Upper lobe of left lung (tissue), 6 donors: ENCODE results near the gene AR. TPM values are rescaled to one million over a fixed set of nuclear protein-coding genes. Genes with fewer than 3 reads are reported as not detected.

Source experiments
- ATAC-seq, 2 donors: fragments of 200-7000 bp; cut with Tn5 transposase; one replicate each; pipeline ENCODE4 v1.9.1; 2022; ENCODE audit warnings: mild to moderate bottlenecking in 2 of 2, moderate library complexity in 2 of 2; ENCODE audit not compliant: low FRiP score in 2 of 2
- DNase-seq, 2 donors: peaks; one replicate each; pipeline ENCODE4 v3.0.0-alpha.2; 2019 to 2020
- H3K27ac ChIP-seq, 4 donors: fragments of 200-600 bp; sonication (generic); one replicate each; pipeline ENCODE4 v1.5.1; 2016 to 2019
- H3K27me3 ChIP-seq, 4 donors: fragments of 200-600 bp; sonication (generic); one replicate each; pipeline ENCODE4 v1.5.1; 2017 to 2019
- H3K36me3 ChIP-seq, 4 donors: fragments of 200-600 bp; sonication (generic); one replicate each; pipeline ENCODE4 v1.5.1; 2016 to 2019
- H3K4me1 ChIP-seq, 4 donors: fragments of 200-600 bp; sonication (generic); one replicate each; pipeline ENCODE4 v1.5.1; 2018 to 2019
- H3K4me3 ChIP-seq, 4 donors: fragments of 200-600 bp; sonication (generic); one replicate each; pipeline ENCODE4 v1.5.1; 2017 to 2019; ENCODE audit warnings: mild to moderate bottlenecking in 2 of 4, moderate library complexity in 1 of 4
- H3K9me3 ChIP-seq, 4 donors: fragments of 200-600 bp; sonication (generic); one replicate each; pipeline ENCODE4 v1.5.1; 2018 to 2019
- EP300 ChIP-seq, 4 donors: sonication (generic); formaldehyde crosslinking; IDR thresholded peaks; one replicate each; pipeline ENCODE4 v1.5.1; 2017; ENCODE audit warnings: antibody characterized with exemption in 4 of 4, control low read depth in 2 of 4
- POLR2A ChIP-seq, 4 donors: fragments of 450-650 bp; IDR thresholded peaks; one replicate each; pipeline ENCODE4 v1.5.1; 2016 to 2017; ENCODE audit warnings: antibody characterized with exemption in 4 of 4, mild to moderate bottlenecking in 2 of 4
- POLR2AphosphoS5 ChIP-seq, 2 donors: sonication (generic); formaldehyde crosslinking; IDR thresholded peaks; one replicate each; pipeline ENCODE4 v1.5.1; 2017; ENCODE audit warnings: antibody characterized with exemption in 2 of 2
- WGBS, 2 donors: methylation state at CpG; one replicate each; pipeline ENCODE4 v1.1.5; 2017 to 2018; 5-methylcytosine and 5-hydroxymethylcytosine counted together
- total RNA-seq, 6 donors: library from RNA; depleted of rRNA in 4 of 6; stranded (reverse); fragments of >200 nt in 4 of 6; gene quantifications; one replicate each; pipeline versions ENCODE4 v1.1.0 to v1.2.1, GENCODE V29; 2016 to 2021
- TF ChIP-seq, protein P1 (sequence below), 6 experiments: fragments of 450-650 bp in 4 of 6; fragments of 200-600 bp in 2 of 6; sonication (generic) in 2 of 6; IDR thresholded peaks; one replicate each; pipeline ENCODE4 v1.5.1; 2016 to 2019; ENCODE audit warnings: antibody characterized with exemption in 6 of 6
- donor health status: DM: no; HTN: no; CAD: no; lungs with moderate emphysema.
- donor health status: DM: no; HTN: yes; CAD: no; lungs with severe emphysema.

AR gene
- total RNA-seq, 6 donors from 2014 or later, result 2.0 to 5.8 (median 2.6) TPM

DNA sequence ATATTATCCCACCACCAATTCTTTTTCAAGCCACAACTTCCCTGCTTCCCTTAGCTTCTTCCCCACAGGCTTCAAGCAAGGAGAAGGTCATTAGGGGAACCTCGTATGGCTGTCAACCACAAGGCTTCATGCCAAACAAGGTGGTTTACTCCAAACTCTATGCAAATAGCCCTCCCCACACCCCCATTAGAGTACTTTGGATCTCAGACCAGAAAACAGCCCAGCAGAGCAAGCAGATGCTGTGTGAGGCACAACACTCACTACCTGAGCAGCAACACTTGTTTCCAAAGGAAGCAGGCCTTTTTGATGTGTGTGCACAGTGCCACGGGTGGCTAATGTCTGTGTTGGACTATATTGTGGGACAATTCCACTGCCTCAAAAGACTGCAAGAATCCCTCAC is 189.0 kb downstream of the AR start:
- Histone ChIP-seq H3K4me3 (no peak overlapping the region), H3K9me3 (no peaks in the 10 kb centered on the region), H3K27ac (no peak overlapping the region), H3K36me3 (no peaks in the 10 kb centered on the region), H3K27me3 (no peaks in the 10 kb centered on the region), H3K4me1 (no peaks in the 10 kb centered on the region)
- no peak for ATAC-seq
- TF ChIP-seq POLR2A (IDR thresholded peaks at IDR 0.05) (no peak), EP300 (IDR thresholded peaks at IDR 0.05) (no peak), POLR2AphosphoS5 (IDR thresholded peaks at IDR 0.05) (no peak)
- TF ChIP-seq, protein P1, sequence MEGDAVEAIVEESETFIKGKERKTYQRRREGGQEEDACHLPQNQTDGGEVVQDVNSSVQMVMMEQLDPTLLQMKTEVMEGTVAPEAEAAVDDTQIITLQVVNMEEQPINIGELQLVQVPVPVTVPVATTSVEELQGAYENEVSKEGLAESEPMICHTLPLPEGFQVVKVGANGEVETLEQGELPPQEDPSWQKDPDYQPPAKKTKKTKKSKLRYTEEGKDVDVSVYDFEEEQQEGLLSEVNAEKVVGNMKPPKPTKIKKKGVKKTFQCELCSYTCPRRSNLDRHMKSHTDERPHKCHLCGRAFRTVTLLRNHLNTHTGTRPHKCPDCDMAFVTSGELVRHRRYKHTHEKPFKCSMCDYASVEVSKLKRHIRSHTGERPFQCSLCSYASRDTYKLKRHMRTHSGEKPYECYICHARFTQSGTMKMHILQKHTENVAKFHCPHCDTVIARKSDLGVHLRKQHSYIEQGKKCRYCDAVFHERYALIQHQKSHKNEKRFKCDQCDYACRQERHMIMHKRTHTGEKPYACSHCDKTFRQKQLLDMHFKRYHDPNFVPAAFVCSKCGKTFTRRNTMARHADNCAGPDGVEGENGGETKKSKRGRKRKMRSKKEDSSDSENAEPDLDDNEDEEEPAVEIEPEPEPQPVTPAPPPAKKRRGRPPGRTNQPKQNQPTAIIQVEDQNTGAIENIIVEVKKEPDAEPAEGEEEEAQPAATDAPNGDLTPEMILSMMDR (IDR thresholded peaks at IDR 0.05), result no peak
- WGBS, 2 donors, result 57 to 71% methylated on average over 1 to 2 of the region's 2 CpGs
- DNase-seq, result no peak

- Histone ChIP-seq H3K27ac (no peak overlapping the region), H3K9me3 (no peaks in the 10 kb centered on the region), H3K4me1 (no peaks in the 10 kb centered on the region), H3K36me3 (no peaks in the 10 kb centered on the region), H3K27me3 (no peaks in the 10 kb centered on the region), H3K4me3 (no peak overlapping the region)
- ATAC-seq (no peak), DNase-seq (no peak)
- TF ChIP-seq POLR2A (IDR thresholded peaks at IDR 0.05) (no peak), EP300 (IDR thresholded peaks at IDR 0.05) (no peak), POLR2AphosphoS5 (IDR thresholded peaks at IDR 0.05) (no peak)
- TF ChIP-seq, protein P1 (IDR thresholded peaks at IDR 0.05), result no peak
- WGBS, 2 donors, result 54% methylated on average over 2 of the region's 2 CpGs
These were observed 190.4 kb downstream of the AR start for GRCh38 chrX:67734111-67734753.

GRCh38 chrX:67749536-67749935 is 205.7 kb downstream of the AR start:
- H3K36me3 ChIP-seq, result no peaks in the 10 kb centered on the region
- no peak for ATAC-seq
- no peaks in the 10 kb centered on the region for H3K27me3 ChIP-seq
- no peak overlapping the region for H3K4me3 ChIP-seq
- 16 to 60% methylated on average over 2 of the region's 2 CpGs for WGBS, 2 donors
- H3K4me1 ChIP-seq, result no peaks in the 10 kb centered on the region
- H3K27ac ChIP-seq, result no peak overlapping the region
- no peak for DNase-seq
- TF ChIP-seq POLR2AphosphoS5 (IDR thresholded peaks at IDR 0.05) (no peak), POLR2A (IDR thresholded peaks at IDR 0.05) (no peak), EP300 (IDR thresholded peaks at IDR 0.05) (no peak)
- TF ChIP-seq, protein P1 (IDR thresholded peaks at IDR 0.05), result no peak
- H3K9me3 ChIP-seq, result peaks cover 0 to 2% (median 0%) of the 10 kb centered on the region in 4 donors

- Histone ChIP-seq H3K4me1 (no peaks in the 10 kb centered on the region), H3K27ac (no peak overlapping the region), H3K4me3 (no peak overlapping the region), H3K27me3 (no peaks in the 10 kb centered on the region), H3K9me3 (peaks cover 0 to 2% (median 0%) of the 10 kb centered on the region in 4 donors), H3K36me3 (no peaks in the 10 kb centered on the region)
- ATAC-seq (no peak), DNase-seq (no peak)
- TF ChIP-seq EP300 (IDR thresholded peaks at IDR 0.05) (no peak), POLR2A (IDR thresholded peaks at IDR 0.05) (no peak), POLR2AphosphoS5 (IDR thresholded peaks at IDR 0.05) (no peak)
- TF ChIP-seq, protein P1 (IDR thresholded peaks at IDR 0.05), result no peak
- WGBS, 2 donors, result 54 to 60% methylated on average over 2 of the region's 2 CpGs
These were observed 206.9 kb downstream of the AR start for GRCh38 chrX:67750694-67751093.

DNA sequence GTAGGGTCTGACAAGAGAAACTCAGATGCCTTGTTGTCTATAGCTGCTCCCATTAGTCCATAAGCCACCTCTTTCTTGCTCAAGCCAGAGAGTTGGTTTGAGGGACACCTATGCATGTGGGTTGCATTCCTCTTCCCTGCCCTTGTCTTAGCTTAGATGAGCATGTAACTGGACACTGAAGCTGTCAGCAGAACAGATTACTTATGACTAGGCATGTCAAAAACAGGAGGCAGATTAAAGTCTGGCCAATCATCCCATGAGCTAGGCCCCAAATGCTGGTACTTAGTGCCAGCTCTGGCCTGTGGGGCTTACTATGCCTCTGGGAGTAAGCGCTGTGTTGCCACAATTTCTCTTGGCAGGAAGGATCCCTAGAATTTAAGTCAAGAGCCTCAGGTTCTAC is 215.2 kb downstream of the AR start:
- Histone ChIP-seq H3K4me3 (no peak overlapping the region), H3K27ac (no peak overlapping the region), H3K36me3 (no peaks in the 10 kb centered on the region), H3K9me3 (no peaks in the 10 kb centered on the region), H3K4me1 (no peaks in the 10 kb centered on the region), H3K27me3 (no peaks in the 10 kb centered on the region)
- WGBS, 2 donors, result 88 to 100% methylated on average over 1 of the region's 1 CpG
- ATAC-seq, result no peak
- DNase-seq, result no peak
- no peak for TF ChIP-seq POLR2AphosphoS5 (IDR thresholded peaks at IDR 0.05)
- TF ChIP-seq, protein P1 (IDR thresholded peaks at IDR 0.05), result no peak
- TF ChIP-seq POLR2A (IDR thresholded peaks at IDR 0.05), result no peak
- TF ChIP-seq EP300 (IDR thresholded peaks at IDR 0.05), result no peak
